Testis (tissue), 3 donors: ENCODE results near the gene TFF3. TPM values are rescaled to one million over a fixed set of nuclear protein-coding genes. Genes with fewer than 3 reads are reported as not detected.
A peak's percentile ranks its signal among the peaks of the same experiment; 100 is the strongest.

Experiments
- DNase-seq: peaks from one replicate; pipeline ENCODE4 v3.0.0-alpha.2; 2019
- H3K27ac ChIP-seq, 2 donors: fragments of 200-600 bp; sonication (generic); one replicate each; pipeline ENCODE4 v1.5.1; 2019
- H3K27me3 ChIP-seq: fragments of 200-600 bp; sonication (generic); one replicate; pipeline ENCODE4 v1.5.1; 2019
- H3K36me3 ChIP-seq: fragments of 200-600 bp; sonication (generic); one replicate; pipeline ENCODE4 v1.5.1; 2017; ENCODE audit warnings: low read depth; ENCODE audit errors: missing control alignments
- H3K4me1 ChIP-seq: fragments of 200-600 bp; sonication (generic); one replicate; pipeline ENCODE4 v1.5.1; 2019
- H3K4me3 ChIP-seq, 2 donors: fragments of 200-600 bp; sonication (generic); one replicate each; pipeline ENCODE4 v1.5.1; 2017 to 2019
- H3K9me3 ChIP-seq: fragments of 200-600 bp; sonication (generic); one replicate; pipeline ENCODE4 v1.5.1; 2017
- CTCF ChIP-seq, 3 experiments: fragments of 450-650 bp in 2 of 3; fragments of 200-600 bp in 1 of 3; sonication (generic) in 1 of 3; IDR thresholded peaks; one replicate each; pipeline ENCODE4 v1.5.1; 2016 to 2019; ENCODE audit warnings: antibody characterized with exemption in 3 of 3, mild to moderate bottlenecking in 2 of 3, moderate library complexity in 1 of 3
- POLR2A ChIP-seq: fragments of 450-650 bp; IDR thresholded peaks from one replicate; pipeline ENCODE4 v1.6.1; 2017; ENCODE audit warnings: antibody characterized with exemption, mild to moderate bottlenecking, moderate library complexity
- WGBS, 2 donors: methylation state at CpG; one replicate each; pipeline ENCODE4 v1.1.5; 2018; 5-methylcytosine and 5-hydroxymethylcytosine counted together
- intact Hi-C: fragments of 100-400 bp; cut with DNase I; formaldehyde crosslinking; loops from one replicate; pipeline ENCODE4 v1.15.1; 2023; ENCODE audit warnings: low total_unique reads
- polyA plus RNA-seq: library from polyadenylated mRNA; stranded (reverse); fragments of 350-450 nt; fragmentation: Illumina TruSeq; extraction: RNeasy Lipid Tissue Mini Kit (QIAGEN cat#74804); gene quantifications from one replicate; pipeline ENCODE4 v1.2.3, GENCODE V29; 2014; ENCODE audit warnings: low read depth, low replicate concordance; ENCODE audit not compliant: insufficient read depth
- total RNA-seq, 2 donors: library from RNA; depleted of rRNA; stranded (reverse); fragments of >200 nt; gene quantifications; one replicate each; pipeline ENCODE4 v1.2.3, GENCODE V29; 2016

Gene TFF3
- total and polyA plus RNA-seq, 3 donors from 2014 or later: 3.9 to 12.9 (median 11.5) TPM

- intact Hi-C loops: no loop called here
- 97 to 100% methylated on average over 2 of the region's 2 CpGs for WGBS, 2 donors
- Histone ChIP-seq H3K4me3 (no peak overlapping the region), H3K4me1 (no peaks in the 10 kb centered on the region), H3K27me3 (no peaks in the 10 kb centered on the region), H3K36me3 (no peaks in the 10 kb centered on the region), H3K27ac (no peak overlapping the region), H3K9me3 (no peaks in the 10 kb centered on the region)
- no peak for DNase-seq
- no peak for TF ChIP-seq POLR2A
- no peak for TF ChIP-seq CTCF (IDR thresholded peaks at IDR 0.05)
These were observed 33.6 kb upstream of the TFF3 start for GRCh38 chr21:42348762-42349161.

- intact Hi-C loops: no loop called here
These were observed 32.6 kb upstream of the TFF3 start for GRCh38 chr21:42347601-42348327.

GRCh38 chr21:42346866-42347600, 31.8 kb upstream of the TFF3 start:
- DNase-seq: no peak
- Histone ChIP-seq H3K9me3 (no peaks in the 10 kb centered on the region), H3K36me3 (no peaks in the 10 kb centered on the region), H3K4me1 (no peaks in the 10 kb centered on the region), H3K4me3 (peak overlapping the region in 1 of 2 donors; percentile 5), H3K27me3 (no peaks in the 10 kb centered on the region), H3K27ac (no peak overlapping the region)
- no peak for TF ChIP-seq CTCF (IDR thresholded peaks at IDR 0.05)
- no peak for TF ChIP-seq POLR2A
- intact Hi-C loops: no loop called here
- 59 to 71% methylated on average over 26 to 30 of the region's 30 CpGs for WGBS, 2 donors

More at GRCh38 chr21:42347601-42348327, 32.6 kb upstream of the TFF3 start:
- WGBS, 2 donors: 66 to 72% methylated on average over 14 to 28 of the region's 30 CpGs
- no peaks in the 10 kb centered on the region for H3K9me3 ChIP-seq
- DNase-seq: no peak
- no peak overlapping the region for H3K27ac ChIP-seq
- H3K27me3 ChIP-seq: no peaks in the 10 kb centered on the region
- peak overlapping the region in 1 of 2 donors; percentile 5 for H3K4me3 ChIP-seq
- no peaks in the 10 kb centered on the region for H3K4me1 ChIP-seq
- no peaks in the 10 kb centered on the region for H3K36me3 ChIP-seq
- TF ChIP-seq POLR2A: no peak
- no peak for TF ChIP-seq CTCF (IDR thresholded peaks at IDR 0.05)

- intact Hi-C loops: no loop called here
- TF ChIP-seq POLR2A (no peak), CTCF (IDR thresholded peaks at IDR 0.05) (no peak)
- no peak overlapping the region for H3K27ac ChIP-seq
- H3K27me3 ChIP-seq: no peaks in the 10 kb centered on the region
- 61 to 82% methylated on average over 9 of the region's 9 CpGs for WGBS, 2 donors
- H3K4me3 ChIP-seq: no peak overlapping the region
- no peaks in the 10 kb centered on the region for H3K4me1 ChIP-seq
- no peaks in the 10 kb centered on the region for H3K36me3 ChIP-seq
- H3K9me3 ChIP-seq: no peaks in the 10 kb centered on the region
- DNase-seq: no peak
These were observed 31.2 kb upstream of the TFF3 start for GRCh38 chr21:42346441-42346840.
